HG02884 (cell line): ENCODE results near the gene SLC15A4.
"Not testable (repeated sequence)": the region's sequence is repeated elsewhere in the genome, so short reads cannot be mapped to it uniquely, and the experiment has no call there.

ENCODE experiments used
- ATAC-seq: cut with Tn5 transposase; IDR thresholded peaks from one replicate; pipeline ENCODE4 v1.9.1; 2021; ENCODE audit warnings: mild to moderate bottlenecking, moderate library complexity; ENCODE audit not compliant: unreplicated experiment

SLC15A4 gene

DNA sequence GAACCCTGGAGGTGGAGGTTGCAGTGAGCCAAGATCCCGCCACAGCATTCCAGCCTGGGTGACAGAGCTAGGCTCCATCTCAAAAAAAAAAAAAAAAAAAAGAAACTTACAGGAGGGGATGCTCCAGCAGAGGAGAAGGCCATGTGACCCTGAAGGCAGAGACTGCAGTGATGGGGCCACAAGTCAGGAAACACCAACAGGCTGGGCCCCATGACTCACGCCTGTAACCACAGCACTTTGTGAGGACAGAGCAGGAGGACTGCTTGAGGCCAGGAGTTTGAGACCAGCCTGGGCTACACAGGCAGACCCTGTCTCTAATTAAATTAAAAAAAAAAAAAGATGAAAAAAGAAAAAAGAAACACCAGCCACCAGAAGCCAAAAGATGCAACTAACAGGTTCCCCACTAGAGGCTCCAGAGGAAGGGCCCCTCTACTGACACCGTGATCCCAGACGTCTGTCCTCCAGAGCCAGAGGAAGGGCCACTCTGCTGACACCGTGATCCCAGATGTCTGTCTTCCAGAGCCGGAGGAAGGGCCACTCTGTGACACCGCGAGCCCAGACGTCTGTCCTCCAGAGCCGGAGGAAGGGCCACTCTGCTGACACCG, 20.4 kb upstream of the SLC15A4 start:
- no peak for ATAC-seq

DNA sequence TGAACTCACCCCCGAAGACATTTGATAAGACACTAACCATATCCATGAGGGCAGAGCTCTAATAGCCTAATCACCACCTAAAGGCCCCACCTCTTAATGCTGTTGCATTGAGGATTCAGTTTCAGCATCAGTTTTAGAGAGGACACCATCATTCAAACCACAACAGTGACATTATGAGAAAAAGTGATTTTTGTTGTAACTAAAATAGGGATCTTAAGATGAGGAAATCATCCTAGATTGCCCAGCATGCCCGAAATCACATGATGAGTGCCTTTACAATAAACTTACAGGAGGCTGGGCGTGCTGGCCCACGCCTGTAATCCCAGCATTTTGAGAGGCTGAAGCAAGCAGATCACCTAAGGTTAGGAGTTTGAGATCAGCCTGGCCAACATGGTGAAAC, 19.8 kb upstream of the SLC15A4 start:
- ATAC-seq: no peak

DNA sequence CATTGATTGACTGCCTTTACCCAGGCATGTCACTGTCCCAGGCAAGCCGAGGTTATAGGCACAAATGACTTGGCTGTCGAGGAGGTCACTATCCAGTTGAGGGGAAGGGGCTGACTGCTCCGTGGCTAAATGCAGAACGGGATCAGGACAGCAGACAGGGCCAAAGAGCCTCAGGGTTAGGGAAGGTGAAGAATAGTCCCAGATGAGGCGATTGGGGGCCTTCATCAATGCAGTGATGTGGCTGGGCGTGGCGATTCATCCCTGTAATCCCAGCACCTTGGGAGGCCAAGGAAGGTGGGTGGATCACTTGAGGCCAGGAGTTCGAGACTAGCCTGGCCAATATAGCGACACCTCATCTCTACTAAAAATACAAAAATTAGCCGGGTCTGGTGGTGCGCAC, 18.8 kb upstream of the SLC15A4 start:
- no peak for ATAC-seq

DNA sequence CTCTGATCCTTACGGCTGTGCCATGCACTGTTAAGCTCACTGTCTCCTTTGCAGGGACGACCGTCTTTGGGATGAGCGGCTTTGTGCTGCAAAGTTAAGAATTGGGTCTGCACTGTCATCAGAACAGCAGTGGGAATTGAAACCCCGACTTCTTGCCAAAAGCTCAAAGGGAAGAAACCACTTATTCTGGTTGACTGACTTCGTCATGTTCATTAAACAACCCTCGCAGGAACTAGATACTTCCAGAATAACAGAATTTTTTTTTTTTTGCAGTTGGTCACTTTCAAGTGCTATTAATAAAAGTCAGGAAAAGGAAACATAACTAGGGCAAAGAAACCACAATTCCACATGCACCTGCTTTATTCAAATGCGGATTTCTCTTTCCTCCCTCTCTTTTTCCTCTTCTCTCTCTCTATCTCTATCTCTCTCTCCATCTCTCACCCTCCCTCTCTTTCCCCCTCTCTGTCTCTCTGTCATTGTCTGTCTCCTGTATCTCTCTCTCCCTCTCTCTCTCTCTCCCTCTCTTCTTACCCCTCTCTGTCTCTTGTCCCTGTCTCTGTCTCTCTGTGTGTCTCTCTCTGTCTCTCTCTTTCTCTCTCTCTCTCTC, 17.2 kb upstream of the SLC15A4 start:
- peak; percentile 69 for ATAC-seq

DNA sequence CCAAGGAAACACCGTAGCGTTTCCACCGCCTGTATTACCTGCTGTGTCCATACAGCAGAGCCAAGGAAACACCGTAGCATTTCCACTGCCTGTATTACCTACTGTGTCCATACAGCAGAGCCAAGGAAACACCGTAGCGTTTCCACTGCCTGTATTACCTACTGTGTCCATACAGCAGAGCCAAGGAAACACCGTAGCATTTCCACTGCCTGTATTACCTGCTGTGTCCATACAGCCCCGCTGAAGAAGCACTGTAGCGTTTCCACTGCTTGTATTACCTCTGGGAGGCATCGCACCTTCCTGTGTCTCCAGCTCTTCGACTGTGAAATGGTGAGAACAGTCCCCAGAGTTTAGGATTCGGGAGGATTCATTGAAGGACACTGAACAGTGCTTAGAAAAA, 16.1 kb upstream of the SLC15A4 start:
- not testable (repeated sequence) for ATAC-seq

DNA sequence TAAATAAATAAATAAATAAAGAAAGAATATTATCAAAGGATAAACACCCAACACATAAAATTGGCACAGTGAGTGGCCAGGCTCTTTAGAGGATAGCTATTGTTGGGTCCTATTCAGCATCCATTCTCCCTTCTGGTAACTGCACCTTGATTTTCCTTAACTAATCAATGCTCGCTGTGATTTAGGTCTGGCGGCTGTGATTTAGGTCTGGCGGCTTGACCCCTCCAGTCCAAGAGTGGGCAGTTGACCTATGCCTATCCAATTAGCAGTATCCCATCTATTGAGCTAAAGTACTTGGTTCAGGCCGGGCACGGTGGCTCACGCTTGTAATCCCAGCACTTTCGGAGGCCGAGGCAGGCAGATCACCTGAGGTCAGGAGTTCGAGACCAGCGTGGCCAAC, 9.7 kb upstream of the SLC15A4 start:
- no peak for ATAC-seq

DNA sequence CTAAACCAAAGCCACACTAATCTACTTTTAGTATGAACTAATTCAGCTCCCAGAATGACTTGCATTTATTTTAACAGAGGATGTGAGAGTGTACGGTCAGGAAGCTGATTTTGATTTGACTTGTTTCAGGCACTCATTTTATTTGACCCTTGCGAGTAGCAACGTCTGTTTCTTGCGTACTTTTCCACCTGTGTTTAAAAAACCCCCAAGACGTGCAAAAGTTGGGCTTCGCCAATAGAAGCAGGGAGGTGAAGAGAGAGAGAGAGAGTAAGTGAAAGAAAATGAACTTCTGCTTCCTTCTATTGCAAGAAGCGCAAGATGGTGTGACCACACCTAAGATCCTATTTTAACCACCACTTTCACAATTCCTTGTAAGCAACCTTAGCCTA, 6.7 kb upstream of the SLC15A4 start:
- ATAC-seq: peak; percentile 52

DNA sequence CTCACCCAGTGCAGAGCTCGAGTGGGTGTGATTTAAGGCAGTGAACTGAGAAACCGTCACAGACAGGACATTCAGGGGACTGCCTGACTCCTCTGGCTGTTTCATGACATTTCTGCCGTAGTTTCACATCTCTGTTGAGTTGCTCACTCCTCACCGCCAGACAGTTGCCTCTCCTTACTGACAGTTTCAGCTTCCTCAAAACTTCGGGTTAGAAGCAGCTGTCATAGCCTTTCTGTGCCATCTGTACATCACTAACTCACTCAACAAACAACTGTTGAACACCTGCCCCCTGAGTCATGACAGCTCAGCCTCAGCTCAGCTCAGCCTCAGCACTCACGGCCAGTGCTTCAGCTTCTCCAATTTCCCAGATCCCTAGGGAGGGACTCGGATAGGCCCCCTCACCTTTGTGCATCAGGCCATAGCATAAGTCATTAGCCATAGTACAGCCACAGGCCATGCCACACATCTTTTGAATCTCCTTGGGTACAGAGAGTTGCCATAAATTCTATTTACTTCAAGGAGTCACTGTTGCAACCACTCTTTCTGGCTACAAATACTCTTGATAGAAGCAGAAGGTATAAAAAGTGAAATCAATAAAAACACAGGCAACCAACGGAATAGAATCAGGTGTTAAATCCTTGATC, 6.2 kb upstream of the SLC15A4 start:
- ATAC-seq: peak; percentile 82

DNA sequence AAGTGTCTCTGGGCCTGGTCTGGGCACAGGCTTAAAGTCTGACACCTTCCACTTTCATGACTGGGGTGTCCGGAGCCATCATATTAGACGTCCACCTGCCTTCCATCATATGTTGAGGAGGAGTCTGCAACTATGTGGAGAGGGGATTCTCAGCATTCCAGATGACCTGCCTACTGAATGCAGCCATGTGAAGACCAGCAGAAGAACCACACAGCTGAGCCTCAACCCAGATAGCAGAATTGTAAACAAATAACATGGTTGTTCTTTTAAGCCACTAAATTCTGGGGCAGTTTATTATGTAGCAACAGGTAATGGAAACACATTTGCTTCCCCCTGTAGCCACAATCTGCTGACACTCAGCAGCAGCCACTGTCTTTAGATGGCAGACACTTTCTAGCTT, 4.0 kb upstream of the SLC15A4 start:
- ATAC-seq: no peak

DNA sequence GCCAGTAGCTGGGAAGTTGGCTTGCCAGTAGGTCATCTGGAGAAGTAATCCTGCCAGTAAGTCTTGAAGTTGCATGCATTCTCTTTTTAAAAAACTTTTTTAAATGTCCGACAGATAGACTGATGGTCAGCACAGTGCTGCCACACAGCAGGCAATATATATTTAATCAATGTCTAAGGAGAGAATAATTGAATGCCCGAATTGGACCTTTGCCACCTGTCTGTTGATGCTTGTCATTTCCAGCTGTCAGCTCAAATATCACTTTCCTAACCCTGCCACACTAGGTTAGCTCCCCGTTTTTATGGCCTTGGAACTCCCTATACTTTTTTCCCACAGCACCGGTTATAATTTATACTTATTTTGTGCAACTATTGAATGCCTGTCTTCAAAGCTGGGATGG, 2.1 kb upstream of the SLC15A4 start:
- ATAC-seq: no peak

DNA sequence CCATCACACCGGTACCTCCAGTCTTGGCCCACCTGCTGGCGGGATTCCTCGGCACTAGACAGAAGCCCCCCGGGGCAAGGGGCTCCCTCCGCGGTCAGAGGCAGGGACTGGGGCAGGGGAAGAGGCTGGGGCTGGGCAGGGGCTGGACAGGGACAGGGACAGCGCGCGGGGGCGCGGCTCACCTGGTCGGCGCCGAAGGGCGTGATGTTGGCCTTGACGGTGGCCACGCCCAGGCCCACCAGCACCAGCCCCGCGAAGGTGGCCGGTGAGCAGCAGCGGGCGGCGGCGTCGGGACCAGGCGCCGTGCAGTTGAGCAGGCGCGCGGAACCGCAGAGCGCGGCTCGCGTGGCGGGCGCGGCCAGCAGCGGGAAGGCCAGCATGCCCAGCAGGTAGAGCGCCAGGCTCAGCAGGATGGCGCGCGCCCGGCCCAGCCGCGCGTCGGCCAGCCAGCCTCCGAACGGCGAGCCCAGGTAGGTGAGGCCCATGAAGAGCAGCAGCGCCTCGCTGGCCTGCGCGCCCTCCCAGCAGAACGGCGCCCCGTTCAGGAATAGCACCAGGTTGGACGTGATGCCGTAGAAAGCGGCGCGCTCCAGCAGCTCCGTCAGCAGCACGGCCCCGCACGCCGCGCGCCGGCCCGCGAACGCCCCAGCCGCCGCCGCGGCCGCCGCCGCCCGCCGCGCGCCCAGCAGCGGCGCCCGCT, 392 bp downstream of the SLC15A4 start:
- ATAC-seq: peak; percentile 16

DNA sequence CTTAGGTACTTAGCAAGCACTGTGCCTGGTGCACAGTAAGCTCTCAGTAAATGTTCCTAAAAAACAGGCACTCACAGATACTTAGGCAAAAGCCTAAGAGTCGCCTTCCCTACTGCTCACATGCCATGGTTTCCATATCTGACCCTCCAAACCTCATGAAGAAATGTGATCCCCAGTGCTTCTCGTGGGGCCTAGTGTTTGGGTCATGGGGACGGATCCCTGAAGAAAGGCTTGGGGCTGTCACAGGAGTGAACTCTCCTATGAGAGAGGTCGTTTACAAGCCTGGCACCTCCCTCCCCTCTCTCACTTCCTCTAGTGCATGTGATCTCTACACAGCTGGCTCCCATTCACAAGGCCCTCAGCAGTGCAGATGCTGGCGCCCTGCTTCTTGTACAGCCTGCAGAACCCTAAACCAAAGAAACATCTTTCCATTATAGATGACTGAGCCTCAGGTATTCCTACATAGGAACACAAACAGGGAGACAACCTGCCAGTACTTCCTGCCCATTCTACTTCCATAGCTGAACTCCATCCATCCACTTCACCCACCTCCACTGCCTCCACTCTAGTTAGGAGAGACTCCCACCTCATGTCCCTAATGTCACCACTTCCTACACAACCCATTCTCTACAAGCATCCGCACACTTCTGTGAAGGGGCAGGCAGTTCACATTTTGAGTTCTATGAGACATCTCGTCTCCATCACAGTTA, 2.9 kb downstream of the SLC15A4 start:
- ATAC-seq: peak; percentile 52

DNA sequence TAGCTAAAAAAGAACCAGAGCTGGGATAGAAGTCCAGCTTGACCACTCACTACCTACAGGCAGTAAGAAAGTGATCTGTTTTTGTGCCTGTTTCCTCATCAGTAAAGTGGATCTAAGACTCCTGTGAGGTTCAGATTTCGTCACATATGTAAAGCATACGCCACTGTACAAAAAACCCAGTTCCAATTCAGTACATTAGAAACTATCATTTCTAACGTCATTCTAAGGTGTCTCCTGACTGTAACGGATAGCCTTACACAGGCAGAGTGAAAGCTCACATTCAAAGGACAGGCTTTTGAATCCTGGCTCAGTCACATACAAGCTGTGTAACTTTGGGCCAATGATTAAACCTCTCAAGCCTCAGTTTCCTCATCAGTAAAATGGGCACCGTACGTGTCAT, 3.5 kb downstream of the SLC15A4 start:
- no peak for ATAC-seq

DNA sequence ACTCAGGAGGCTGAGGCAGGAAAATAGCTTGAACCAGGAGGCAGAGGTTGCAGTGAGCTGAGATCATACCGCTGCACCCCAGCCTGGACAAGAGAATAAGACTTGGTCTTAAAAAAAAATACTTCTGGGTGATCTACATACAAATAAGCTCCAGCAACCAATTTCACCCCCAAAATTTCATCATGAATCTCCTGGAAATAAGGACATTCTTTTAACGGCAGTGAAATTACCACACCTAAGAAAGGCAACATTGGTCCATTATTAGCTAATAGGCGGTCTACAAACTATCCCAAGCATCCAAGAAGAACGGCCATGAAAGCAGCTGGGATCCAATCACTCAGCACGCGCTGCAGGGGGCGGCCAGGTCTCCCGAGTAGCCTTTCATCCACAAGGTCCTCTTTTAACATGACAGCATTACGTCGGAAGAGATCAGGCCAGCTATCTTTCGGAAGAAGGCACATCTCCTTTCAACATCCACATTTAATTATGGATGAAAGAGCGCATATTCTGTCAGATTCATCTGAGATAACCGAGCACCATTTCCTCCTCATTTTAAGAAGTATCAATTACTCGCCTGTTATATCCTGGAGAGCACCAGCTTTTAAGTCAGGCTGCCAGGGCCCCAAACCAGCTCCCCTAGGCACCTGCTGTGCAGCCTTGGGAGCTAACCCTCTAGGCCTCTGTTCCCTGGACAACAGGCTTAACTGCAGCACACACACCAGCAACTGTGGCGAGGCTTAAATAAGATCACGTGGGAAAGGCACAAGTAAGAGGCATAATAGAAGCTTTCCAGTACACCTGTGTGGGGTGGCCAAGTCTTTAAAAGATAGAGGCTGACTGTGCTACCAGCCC, 4.2 kb downstream of the SLC15A4 start:
- no peak for ATAC-seq

DNA sequence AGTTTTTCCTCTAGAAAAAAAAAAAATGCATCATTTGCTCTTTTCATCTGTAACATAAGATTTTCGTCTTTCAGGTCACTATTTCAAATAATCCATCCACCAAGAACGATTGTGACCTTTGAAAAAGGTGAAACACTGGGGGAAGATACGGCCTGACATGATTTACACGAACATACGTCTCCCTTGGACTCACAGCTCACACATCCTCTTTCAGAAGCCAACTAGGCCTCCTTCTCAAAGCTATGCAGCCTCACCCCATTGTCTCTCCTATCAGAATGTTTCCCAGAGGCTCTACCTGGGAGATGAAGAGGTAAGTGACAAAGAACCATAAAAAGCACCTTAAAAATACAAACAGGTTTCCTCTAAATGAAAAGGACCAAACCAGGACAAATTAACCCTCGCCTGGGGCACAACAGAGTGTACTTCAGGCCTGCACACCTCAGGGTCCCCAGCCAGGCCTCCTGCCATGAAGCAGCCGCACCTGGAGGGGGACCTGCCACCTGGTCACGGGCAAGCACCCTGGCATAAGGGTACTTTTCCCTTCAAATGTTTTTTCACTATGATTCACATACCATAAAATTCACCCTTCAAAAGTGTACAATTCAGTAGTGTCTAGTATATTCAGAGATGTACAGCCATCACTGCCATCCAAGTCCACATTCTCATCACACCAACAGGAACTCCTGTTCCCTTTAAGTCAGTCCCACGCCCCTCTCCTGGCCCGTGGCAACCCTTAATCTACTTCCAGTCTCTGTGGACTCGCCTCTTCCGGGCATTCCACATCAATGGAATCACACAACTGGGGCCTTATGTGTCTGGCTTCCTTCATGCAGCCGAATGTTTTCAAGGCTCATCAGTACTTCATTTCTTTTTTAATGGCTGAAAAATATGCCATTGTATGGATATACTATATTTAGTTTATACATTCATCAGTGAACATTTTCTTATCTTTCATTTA, 5.4 kb downstream of the SLC15A4 start:
- peak; percentile 29 for ATAC-seq

DNA sequence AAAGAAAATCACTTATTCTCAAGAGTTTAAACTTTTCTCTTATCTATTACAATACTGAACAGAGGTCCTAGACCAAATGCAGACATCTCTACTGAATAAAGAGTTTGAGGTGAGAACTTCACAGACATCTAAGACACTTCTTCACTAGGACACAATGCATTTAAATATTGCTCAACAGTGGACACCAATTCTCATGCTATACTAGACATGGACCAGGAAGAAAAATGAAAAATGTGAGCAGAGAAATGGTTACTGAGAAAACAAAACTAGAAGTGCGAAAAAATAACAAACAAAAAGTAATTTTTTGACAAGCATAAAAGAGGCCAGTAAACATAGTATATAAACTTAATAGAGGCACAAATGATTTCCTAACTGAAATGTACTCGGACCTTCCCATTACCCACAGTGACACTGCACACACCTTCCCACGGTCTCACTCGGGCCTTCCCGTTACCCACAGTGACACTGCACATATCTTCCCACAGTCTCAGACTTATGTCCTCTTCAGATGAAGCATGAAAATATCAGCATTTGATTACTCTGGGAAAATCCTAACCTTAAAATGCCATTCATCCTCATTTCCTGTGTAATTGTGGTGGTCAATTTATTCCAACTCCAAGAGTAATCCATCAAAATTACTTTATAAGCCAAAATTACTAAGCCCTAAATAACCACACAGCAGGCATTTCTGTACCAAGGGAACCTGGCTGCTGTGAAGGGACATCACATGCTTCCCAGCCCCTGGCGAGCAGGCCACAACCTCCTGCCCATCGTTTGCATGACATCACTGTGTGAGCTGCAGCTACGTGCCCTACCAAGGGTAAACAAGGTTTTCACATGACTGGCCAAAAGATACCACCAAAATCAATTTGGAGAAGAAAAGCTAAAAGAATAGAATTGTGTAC, 6.4 kb downstream of the SLC15A4 start:
- ATAC-seq: peak; percentile 35

DNA sequence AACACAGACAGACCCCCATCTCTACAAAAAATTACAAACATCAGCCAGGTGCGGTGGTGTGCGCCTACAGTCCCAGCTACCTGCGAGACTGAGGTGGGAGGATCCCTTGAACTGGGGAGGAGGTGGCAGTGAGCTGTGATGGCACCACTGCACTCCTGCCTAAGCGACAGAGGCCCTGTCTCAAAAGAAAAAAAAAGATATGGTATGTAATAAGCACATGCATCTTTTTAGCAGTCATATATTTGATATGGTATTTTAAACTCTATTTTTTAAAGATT, 7.2 kb downstream of the SLC15A4 start:
- no peak for ATAC-seq

DNA sequence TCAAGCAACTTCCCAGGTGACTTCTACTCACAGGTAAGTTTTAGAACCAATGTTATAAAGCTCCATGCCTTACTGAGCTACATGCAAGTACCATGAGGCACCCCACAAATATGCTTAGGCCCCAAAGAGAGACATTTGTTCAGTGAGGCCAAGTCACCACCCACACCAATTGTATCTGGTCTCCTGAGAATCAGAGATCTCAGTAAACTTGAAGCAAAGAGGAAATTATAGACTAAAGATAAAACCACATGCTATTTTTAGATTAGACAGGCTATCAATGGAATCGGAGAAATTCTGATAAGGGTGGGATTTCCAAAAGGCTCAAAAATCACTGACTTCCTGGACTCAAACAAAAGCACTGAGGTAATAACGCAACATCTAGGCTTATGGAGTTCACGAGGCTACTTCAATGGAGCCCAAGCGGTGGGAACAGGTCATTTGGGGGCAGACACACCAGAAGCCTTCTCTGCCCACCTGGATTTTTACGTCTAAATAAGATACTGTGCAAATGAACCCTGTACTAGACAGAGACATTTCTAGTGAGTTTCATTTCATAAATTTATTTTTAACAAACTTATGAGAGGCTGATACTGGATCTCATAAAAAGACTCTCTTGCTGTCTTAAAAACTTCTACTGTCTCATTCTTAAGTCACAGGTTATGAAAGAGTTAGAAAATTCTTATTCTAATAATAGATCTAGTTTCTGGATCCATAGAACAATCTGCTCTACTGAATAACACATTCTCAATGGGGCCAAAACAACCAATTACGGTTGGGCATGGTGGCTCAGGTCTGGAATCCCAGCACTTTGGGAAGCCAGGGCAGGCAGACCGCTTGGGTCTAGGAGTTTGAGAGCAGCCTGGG, 7.7 kb downstream of the SLC15A4 start:
- no peak for ATAC-seq
